NB4 (cell line): ENCODE results near the gene C12orf75.

Experiments used
- DNase-seq: peaks from one replicate; pipeline ENCODE4 v3.0.0; 2010; ENCODE audit warnings: low read depth
- H3K4me3 ChIP-seq: one replicate; pipeline ENCODE4 v1.5.1; 2011; ENCODE audit warnings: mild to moderate bottlenecking, low read depth, low read length, moderate library complexity
- MYC ChIP-seq: IDR thresholded peaks from 2 replicates; pipeline ENCODE4 v1.6.1; 2011; ENCODE audit warnings: low read depth, low read length
- POLR2A ChIP-seq: IDR thresholded peaks from 2 replicates; pipeline ENCODE4 v1.6.1; 2011; ENCODE audit warnings: mild to moderate bottlenecking; ENCODE audit not compliant: insufficient read length; ENCODE audit errors: extremely low read depth
- TF ChIP-seq, protein P1 (sequence below): IDR thresholded peaks from one replicate; pipeline ENCODE4 v1.5.1; 2012; ENCODE audit warnings: low read depth, low read length
- TF ChIP-seq, protein P2 (sequence below): IDR thresholded peaks from 2 replicates; pipeline ENCODE4 v1.6.1; 2011; ENCODE audit warnings: low read depth, low read length

The C12orf75 gene

GRCh38 chr12:105330283-105330930 lies at the start of gene C12orf75:
C12orf75 (plus strand) TSS chr12:105330691; CDS start chr12:105330892, 201 bp downstream.
- H3K4me3 ChIP-seq = peak within 1 kb of the TSS; percentile 84
- TF ChIP-seq, protein P1, sequence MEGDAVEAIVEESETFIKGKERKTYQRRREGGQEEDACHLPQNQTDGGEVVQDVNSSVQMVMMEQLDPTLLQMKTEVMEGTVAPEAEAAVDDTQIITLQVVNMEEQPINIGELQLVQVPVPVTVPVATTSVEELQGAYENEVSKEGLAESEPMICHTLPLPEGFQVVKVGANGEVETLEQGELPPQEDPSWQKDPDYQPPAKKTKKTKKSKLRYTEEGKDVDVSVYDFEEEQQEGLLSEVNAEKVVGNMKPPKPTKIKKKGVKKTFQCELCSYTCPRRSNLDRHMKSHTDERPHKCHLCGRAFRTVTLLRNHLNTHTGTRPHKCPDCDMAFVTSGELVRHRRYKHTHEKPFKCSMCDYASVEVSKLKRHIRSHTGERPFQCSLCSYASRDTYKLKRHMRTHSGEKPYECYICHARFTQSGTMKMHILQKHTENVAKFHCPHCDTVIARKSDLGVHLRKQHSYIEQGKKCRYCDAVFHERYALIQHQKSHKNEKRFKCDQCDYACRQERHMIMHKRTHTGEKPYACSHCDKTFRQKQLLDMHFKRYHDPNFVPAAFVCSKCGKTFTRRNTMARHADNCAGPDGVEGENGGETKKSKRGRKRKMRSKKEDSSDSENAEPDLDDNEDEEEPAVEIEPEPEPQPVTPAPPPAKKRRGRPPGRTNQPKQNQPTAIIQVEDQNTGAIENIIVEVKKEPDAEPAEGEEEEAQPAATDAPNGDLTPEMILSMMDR = no peak
- TF ChIP-seq, protein P2, sequence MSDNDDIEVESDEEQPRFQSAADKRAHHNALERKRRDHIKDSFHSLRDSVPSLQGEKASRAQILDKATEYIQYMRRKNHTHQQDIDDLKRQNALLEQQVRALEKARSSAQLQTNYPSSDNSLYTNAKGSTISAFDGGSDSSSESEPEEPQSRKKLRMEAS = peak; percentile 73
- TF ChIP-seq MYC = peak; percentile 57
- peak; percentile 38 for TF ChIP-seq POLR2A
- DNase-seq = peak; percentile 99

GRCh38 chr12:105280966-105281693 lies 49.4 kb upstream of the C12orf75 start:
- DNase-seq = no peak
- H3K4me3 ChIP-seq = no peak overlapping the region
- TF ChIP-seq POLR2A (no peak), MYC (no peak)
- TF ChIP-seq, protein P2 = no peak
- TF ChIP-seq, protein P1 = no peak

DNA sequence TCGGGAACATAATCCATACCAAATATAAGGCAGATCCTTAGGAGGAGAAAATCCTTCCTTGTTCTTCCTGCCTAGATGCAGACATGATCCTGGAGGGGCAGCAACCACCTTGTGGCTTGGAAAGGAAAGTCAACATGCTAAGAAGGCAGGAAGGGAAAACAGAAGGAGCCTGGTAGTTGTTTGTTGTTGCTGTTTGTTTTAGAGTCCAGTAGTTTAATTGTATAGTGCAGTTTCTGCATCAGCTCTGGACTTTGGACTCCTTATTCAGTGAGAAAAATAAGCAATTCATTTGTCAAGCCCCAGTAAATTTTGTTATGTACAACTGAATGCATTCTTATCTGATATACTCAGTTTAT lies 48.8 kb upstream of the C12orf75 start:
- TF ChIP-seq, protein P2 = no peak
- TF ChIP-seq, protein P1 = no peak
- no peak for DNase-seq
- no peak overlapping the region for H3K4me3 ChIP-seq

- no peak for DNase-seq
- TF ChIP-seq POLR2A (no peak), MYC (no peak)
- TF ChIP-seq, protein P1 = no peak
- TF ChIP-seq, protein P2 = no peak
- no peak overlapping the region for H3K4me3 ChIP-seq
Measured at GRCh38 chr12:105285378-105285777, 45.1 kb upstream of the C12orf75 start.

- no peak for DNase-seq
- H3K4me3 ChIP-seq = no peak overlapping the region
- TF ChIP-seq POLR2A (no peak), MYC (no peak)
- TF ChIP-seq, protein P2 = no peak
- TF ChIP-seq, protein P1 = no peak
Measured at GRCh38 chr12:105287408-105287807, 43.1 kb upstream of the C12orf75 start.
